ENCODE measurements around the gene PYDC2.
"Not testable (repeated sequence)": the region's sequence is repeated elsewhere in the genome, so short reads cannot be mapped to it uniquely, and the experiment has no call there.

PYDC2 gene

DNA sequence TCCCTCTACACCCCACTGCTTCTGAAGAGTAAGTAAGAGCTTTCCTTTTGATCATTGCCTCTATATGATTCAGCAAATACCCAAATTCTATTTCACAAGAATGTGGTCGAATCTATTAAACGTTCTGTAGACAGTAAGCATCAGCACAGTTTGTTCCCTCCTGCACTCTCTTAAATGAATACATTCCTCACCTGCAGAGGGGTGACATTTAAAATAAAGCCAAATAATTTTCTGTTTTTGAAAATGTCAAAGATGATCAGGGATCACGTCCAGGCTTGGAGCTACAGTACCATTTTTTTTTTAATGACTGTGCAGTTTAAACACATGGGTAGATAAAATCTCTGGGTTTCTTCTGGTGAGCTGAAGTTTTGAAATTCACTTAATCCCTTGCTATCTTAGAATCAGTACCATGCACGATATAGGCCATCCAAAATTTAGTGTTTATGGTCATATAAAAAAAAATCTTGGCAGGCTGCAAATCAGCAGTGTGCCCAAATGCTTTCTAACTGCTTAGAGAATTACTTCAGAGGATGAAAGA, 12.8 kb downstream of the PYDC2 start:
- no peak for DNase-seq (ENCODE audit: low read depth)
- H3K4me3 ChIP-seq (ENCODE audit: low read depth, low read length), result no peak overlapping the region
- in situ Hi-C loops (cut with HindIII; ENCODE audit: low sequenced_read_pairs), result no loop called here
- TF ChIP-seq, protein P1, sequence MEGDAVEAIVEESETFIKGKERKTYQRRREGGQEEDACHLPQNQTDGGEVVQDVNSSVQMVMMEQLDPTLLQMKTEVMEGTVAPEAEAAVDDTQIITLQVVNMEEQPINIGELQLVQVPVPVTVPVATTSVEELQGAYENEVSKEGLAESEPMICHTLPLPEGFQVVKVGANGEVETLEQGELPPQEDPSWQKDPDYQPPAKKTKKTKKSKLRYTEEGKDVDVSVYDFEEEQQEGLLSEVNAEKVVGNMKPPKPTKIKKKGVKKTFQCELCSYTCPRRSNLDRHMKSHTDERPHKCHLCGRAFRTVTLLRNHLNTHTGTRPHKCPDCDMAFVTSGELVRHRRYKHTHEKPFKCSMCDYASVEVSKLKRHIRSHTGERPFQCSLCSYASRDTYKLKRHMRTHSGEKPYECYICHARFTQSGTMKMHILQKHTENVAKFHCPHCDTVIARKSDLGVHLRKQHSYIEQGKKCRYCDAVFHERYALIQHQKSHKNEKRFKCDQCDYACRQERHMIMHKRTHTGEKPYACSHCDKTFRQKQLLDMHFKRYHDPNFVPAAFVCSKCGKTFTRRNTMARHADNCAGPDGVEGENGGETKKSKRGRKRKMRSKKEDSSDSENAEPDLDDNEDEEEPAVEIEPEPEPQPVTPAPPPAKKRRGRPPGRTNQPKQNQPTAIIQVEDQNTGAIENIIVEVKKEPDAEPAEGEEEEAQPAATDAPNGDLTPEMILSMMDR (IDR thresholded peaks at IDR 0.05; ENCODE audit: low read depth, low read length, missing control alignments), result no peak

DNA sequence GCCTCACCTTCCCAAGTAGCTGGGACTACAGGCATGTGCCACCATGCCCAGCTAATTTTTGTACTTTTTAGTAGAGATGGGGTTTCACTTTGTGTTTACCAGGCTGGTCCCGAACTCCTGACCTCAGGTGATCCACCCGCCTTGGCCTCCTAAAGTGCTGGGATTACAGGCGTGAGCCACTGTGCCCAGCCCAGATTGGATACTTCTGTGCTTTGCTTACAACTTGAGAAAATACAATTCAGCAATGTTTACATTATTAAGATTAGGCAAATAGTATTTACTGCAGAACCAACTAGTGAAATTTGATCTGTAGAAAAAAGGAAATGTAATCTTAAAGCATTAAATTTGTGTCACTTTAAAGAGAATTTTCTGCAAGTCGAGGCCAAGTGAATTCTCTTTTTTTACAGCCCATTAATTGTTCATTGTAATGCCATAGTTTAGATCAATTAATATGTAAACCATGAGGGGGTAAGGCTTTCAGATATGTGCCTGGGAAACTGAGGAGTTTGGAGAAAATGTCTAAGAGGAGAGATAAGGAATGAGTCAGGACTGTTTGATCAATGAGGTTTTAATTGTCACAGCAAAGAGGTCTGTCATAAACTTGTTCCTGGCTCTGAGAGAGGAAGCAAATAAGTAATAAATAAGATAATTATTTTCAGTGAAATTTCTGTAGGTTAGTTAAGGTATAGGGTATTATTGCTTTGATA, 15.3 kb downstream of the PYDC2 start:
- in situ Hi-C loops (cut with HindIII; ENCODE audit: low sequenced_read_pairs), result no loop called here
- no peak overlapping the region for H3K4me3 ChIP-seq (ENCODE audit: low read depth, low read length)
- no peak for DNase-seq (ENCODE audit: low read depth)
- TF ChIP-seq, protein P1 (IDR thresholded peaks at IDR 0.05; ENCODE audit: low read depth, low read length, missing control alignments), result no peak

DNA sequence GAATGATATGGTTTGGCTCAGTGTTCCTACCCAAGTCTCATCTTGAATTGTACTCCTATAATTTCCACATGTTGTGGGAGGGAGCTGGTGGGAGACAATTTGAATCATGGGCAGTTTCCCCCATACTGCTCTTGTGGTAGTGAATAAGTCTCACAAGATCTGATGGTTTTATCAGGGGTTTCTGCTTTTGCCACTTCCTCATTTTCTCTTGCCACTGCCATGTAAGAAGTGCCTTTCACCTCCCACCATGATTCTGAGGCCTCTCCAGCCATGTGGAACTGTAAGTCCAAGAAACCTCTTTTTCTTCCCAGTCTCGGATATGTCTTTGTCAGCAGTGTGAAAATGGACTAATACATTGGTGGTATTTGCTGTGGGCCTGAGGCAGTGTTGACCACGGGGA, 23.0 kb downstream of the PYDC2 start:
- in situ Hi-C loops (cut with HindIII; ENCODE audit: low sequenced_read_pairs); H3K4me3 ChIP-seq (ENCODE audit: low read depth, low read length); DNase-seq (ENCODE audit: low read depth): not testable (repeated sequence)

DNA sequence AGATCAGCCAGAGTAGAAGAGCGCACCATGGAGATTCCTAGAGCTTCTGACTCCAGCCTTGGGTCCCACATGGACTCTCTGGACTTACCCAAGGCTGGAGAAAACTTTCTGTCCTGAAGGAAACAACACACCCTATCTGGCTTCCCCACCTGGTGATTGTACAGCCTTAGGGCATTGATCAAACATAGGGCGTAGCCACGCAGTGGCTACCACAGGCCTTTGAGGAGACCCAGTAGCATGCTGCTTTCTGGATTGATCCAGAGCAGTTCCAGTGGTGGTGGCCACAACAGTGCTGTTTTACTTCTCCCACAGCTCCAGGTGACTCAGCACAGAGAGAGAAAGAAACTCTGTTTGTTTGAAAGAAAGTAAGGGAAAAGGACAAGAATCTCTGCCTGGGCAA, 23.5 kb downstream of the PYDC2 start:
- TF ChIP-seq, protein P1 (IDR thresholded peaks at IDR 0.05; ENCODE audit: low read depth, low read length, missing control alignments), result no peak
- DNase-seq (ENCODE audit: low read depth), result no peak
- in situ Hi-C loops (cut with HindIII; ENCODE audit: low sequenced_read_pairs), result no loop called here
- no peak overlapping the region for H3K4me3 ChIP-seq (ENCODE audit: low read depth, low read length)

DNA sequence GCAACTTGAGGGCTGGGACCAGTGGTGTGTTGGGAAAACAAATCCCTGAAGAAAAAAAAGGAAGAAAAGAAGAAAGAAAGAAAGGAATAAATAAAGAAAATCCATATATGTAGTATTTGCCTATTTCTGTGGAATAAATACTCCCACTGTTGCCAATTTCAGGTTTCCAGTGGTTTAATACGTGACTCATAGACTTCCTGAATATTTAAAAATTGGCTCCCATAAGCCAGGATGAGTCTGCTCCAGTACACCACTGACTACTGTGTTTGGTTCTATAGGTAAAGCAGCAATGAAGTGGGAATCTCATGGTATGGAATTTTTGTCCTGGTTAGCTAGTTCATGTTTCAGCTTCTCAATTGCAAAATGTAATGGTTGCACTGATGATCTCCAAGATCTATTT, 31.6 kb downstream of the PYDC2 start:
- peak; percentile 47 for DNase-seq (ENCODE audit: low read depth)
- no peak overlapping the region for H3K4me3 ChIP-seq (ENCODE audit: low read depth, low read length)
- TF ChIP-seq, protein P1 (IDR thresholded peaks at IDR 0.05; ENCODE audit: low read depth, low read length, missing control alignments), result no peak
- in situ Hi-C loops (cut with HindIII; ENCODE audit: low sequenced_read_pairs), result no loop called here

DNA sequence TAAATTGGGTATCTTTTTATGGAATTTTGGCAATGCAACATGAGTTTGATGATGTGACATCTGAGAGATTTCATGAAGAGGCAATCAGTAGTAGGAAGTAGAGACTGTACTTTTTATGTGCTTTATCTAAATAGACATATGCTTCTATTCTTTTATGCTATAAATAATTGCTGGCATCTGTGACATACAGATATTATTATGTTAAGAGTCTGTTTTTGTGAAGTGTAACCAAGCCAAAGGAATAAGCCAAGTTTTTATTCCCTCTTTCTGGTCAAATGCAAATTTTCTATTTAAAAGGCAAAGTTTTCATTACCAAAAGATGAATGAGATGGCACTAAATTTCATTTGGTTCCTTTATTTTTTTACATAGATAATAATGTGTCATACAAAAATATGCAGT, 32.4 kb downstream of the PYDC2 start:
- in situ Hi-C loops (cut with HindIII; ENCODE audit: low sequenced_read_pairs), result no loop called here
- no peak overlapping the region for H3K4me3 ChIP-seq (ENCODE audit: low read depth, low read length)
- DNase-seq (ENCODE audit: low read depth), result no peak
- TF ChIP-seq, protein P1 (IDR thresholded peaks at IDR 0.05; ENCODE audit: low read depth, low read length, missing control alignments), result no peak

DNA sequence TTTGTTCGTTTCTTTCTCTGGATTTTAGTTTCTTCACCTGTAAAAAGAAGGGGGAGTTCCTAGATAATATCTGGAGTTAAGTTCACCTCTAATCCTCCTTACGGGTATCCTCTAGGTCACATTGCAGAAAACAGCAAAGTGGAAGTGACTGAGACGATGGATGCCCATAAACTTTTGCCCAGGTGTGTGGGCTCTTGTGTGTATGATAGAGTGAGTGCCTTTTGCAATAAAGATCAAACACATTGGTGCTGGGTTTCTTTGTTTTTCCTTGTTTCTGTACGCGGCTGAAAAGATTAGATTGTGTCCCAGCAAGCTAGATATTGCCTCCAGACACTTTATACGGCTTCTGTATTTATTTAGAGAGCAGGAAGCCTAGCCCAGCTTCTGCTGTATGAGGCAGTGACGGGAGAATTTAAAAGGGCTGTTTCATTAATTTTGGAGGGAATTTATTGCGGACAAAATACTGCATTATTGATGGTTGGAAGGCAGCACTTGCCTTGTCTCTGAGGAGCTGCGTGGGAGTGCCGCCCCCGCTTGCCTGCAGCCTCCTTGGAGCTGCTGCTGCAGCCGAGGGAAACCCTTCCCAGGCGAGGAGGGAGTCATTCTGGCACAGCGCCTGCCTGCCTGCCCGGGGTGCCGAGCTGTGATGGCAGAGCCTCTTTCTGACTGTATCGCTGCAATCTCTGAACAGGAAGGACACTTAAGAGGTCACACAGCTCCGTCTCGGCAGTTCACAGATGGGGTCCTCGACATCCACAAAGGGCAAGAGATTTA, 38.5 kb downstream of the PYDC2 start:
- TF ChIP-seq, protein P1 (IDR thresholded peaks at IDR 0.05; ENCODE audit: low read depth, low read length, missing control alignments), result no peak
- in situ Hi-C loops (cut with HindIII; ENCODE audit: low sequenced_read_pairs), result no loop called here
- peak overlapping the region; percentile 2 for H3K4me3 ChIP-seq (ENCODE audit: low read depth, low read length)
- DNase-seq (ENCODE audit: low read depth), result no peak
